CD4-positive, alpha-beta T cell treated with Interleukin-10 for 1 hour (primary cell): Measurements from ENCODE around the gene THSD7A.
"Not testable (repeated sequence)": the region's sequence is repeated elsewhere in the genome, so short reads cannot be mapped to it uniquely, and the experiment has no call there.

ENCODE experiments used
- DNase-seq: peaks from one replicate; pipeline ENCODE4 v3.0.0-alpha.2; 2020

THSD7A gene

GRCh38 chr7:11447106-11447505 lies 384.9 kb downstream of the THSD7A start:
- no peak for DNase-seq

GRCh38 chr7:11443934-11444333 lies 388.1 kb downstream of the THSD7A start:
- not testable (repeated sequence) for DNase-seq

GRCh38 chr7:11437994-11438393 lies 394.0 kb downstream of the THSD7A start:
- no peak for DNase-seq

- no peak for DNase-seq
These were observed 395.0 kb downstream of the THSD7A start for GRCh38 chr7:11436773-11437524.

- DNase-seq = no peak
These were observed 395.7 kb downstream of the THSD7A start for GRCh38 chr7:11436316-11436715.

- DNase-seq = no peak
These were observed 397.6 kb downstream of the THSD7A start for GRCh38 chr7:11434366-11434765.

- DNase-seq = no peak
These were observed 401.2 kb downstream of the THSD7A start for GRCh38 chr7:11430841-11431240.

- DNase-seq = no peak
These were observed 401.9 kb downstream of the THSD7A start for GRCh38 chr7:11430112-11430511.

- no peak for DNase-seq
These were observed 403.0 kb downstream of the THSD7A start for GRCh38 chr7:11428877-11429581.

- DNase-seq = peak; percentile 5
These were observed 404.2 kb downstream of the THSD7A start for GRCh38 chr7:11427686-11428273.

- no peak for DNase-seq
These were observed 408.0 kb downstream of the THSD7A start for GRCh38 chr7:11424006-11424405.

GRCh38 chr7:11420049-11420448 lies 411.9 kb downstream of the THSD7A start:
- DNase-seq = no peak

- no peak for DNase-seq
These were observed 415.1 kb downstream of the THSD7A start for GRCh38 chr7:11416641-11417458.

- DNase-seq = no peak
These were observed 416.9 kb downstream of the THSD7A start for GRCh38 chr7:11415101-11415500.

GRCh38 chr7:11413901-11414300 lies 418.1 kb downstream of the THSD7A start:
- DNase-seq = no peak

GRCh38 chr7:11412036-11412435 lies 420.0 kb downstream of the THSD7A start:
- DNase-seq = no peak

- DNase-seq = no peak
These were observed 421.0 kb downstream of the THSD7A start for GRCh38 chr7:11410656-11411644.

- no peak for DNase-seq
These were observed 427.6 kb downstream of the THSD7A start for GRCh38 chr7:11404355-11404754.

GRCh38 chr7:11403781-11404180 lies 428.2 kb downstream of the THSD7A start:
- DNase-seq = no peak

GRCh38 chr7:11394438-11394837 lies 437.6 kb downstream of the THSD7A start:
- no peak for DNase-seq

GRCh38 chr7:11379641-11380040 lies 452.4 kb downstream of the THSD7A start:
- no peak for DNase-seq

- DNase-seq = no peak
These were observed 455.5 kb downstream of the THSD7A start for GRCh38 chr7:11376529-11376928.
